DOHH2 (cell line): ENCODE measurements around the gene TOGARAM1.

Source experiments
- EZH2phosphoT487 ChIP-seq: fragments of 200-600 bp; sonication (generic); IDR thresholded peaks from 2 replicates; pipeline ENCODE4 v1.6.1; 2017; ENCODE audit warnings: borderline replicate concordance, mild to moderate bottlenecking, antibody characterized with exemption, low read length, moderate library complexity, mixed read lengths
- TF ChIP-seq, protein P1 (sequence below): fragments of 200-600 bp; sonication (generic); IDR thresholded peaks from one replicate; pipeline ENCODE4 v1.5.1; 2014; ENCODE audit warnings: antibody characterized with exemption, mild to moderate bottlenecking, low read depth, low read length; ENCODE audit not compliant: poor library complexity, severe bottlenecking

DNA sequence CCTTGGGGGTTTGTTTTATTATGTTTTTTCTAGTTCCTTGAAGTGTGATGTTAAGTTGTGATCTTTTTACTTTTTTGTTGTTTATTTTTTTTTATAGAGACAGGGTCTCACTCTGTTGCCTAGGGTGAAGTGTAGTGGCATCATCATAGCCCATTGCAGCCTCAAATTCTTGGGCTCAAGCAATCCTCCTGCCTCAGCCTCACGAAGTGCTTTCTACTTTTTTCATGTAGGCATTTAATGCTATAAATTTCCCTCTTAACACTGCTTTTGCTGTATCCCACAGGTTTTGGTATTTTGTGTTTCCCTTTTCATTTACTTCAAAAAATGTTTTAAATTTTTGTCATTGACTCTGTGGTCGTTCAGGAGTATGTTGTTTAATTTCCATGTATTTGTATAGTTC, 95.4 kb downstream of the TOGARAM1 start:
- TF ChIP-seq, protein P1, sequence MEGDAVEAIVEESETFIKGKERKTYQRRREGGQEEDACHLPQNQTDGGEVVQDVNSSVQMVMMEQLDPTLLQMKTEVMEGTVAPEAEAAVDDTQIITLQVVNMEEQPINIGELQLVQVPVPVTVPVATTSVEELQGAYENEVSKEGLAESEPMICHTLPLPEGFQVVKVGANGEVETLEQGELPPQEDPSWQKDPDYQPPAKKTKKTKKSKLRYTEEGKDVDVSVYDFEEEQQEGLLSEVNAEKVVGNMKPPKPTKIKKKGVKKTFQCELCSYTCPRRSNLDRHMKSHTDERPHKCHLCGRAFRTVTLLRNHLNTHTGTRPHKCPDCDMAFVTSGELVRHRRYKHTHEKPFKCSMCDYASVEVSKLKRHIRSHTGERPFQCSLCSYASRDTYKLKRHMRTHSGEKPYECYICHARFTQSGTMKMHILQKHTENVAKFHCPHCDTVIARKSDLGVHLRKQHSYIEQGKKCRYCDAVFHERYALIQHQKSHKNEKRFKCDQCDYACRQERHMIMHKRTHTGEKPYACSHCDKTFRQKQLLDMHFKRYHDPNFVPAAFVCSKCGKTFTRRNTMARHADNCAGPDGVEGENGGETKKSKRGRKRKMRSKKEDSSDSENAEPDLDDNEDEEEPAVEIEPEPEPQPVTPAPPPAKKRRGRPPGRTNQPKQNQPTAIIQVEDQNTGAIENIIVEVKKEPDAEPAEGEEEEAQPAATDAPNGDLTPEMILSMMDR, result no peak
- TF ChIP-seq EZH2phosphoT487, result no peak
